B cell (primary cell): ENCODE measurements around the gene TNFRSF1B. TPM values are rescaled to one million over a fixed set of nuclear protein-coding genes. Genes with fewer than 3 reads are reported as not detected.

Source experiments
- ATAC-seq: fragments of 200-7000 bp; cut with Tn5 transposase; one replicate; pipeline ENCODE4 v1.10.0; 2021; ENCODE audit warnings: low read depth, mild to moderate bottlenecking, moderate number of reproducible peaks, moderate library complexity
- CTCF ChIA-PET: fragments of 350-600 bp; sonication (Branson Sonifier 250); formaldehyde crosslinking; loops from one replicate; lab custom pipeline; 2021; ENCODE audit warnings: antibody characterized with exemption, inconsistent platforms; lab: Charles Lee
- POLR2A ChIA-PET: fragments of 350-600 bp; sonication (Branson Sonifier 250); formaldehyde crosslinking; loops from one replicate; lab custom pipeline; 2021; ENCODE audit warnings: antibody characterized with exemption; lab: Charles Lee
- DNase-seq: peaks from one replicate; pipeline ENCODE4 v3.0.0; 2013
- H2AFZ ChIP-seq: 2 replicates; pipeline ENCODE4 v1.6.1; 2012; ENCODE audit warnings: mild to moderate bottlenecking, low read depth, low read length; ENCODE audit not compliant: insufficient read depth, poor library complexity, severe bottlenecking
- H3K27ac ChIP-seq, 2 donors: 1 replicate in 1 of 2; 2 replicates in 1 of 2; pipeline ENCODE4 v1.5.1; 2012 to 2013; ENCODE audit warnings: low read length in 2 of 2, mild to moderate bottlenecking in 2 of 2, moderate library complexity in 1 of 2
- H3K27me3 ChIP-seq, 4 experiments: fragments of 200-600 bp in 1 of 4; sonication (generic) in 1 of 4; replicated peaks in 1 of 4; 1 replicate in 2 of 4; 2 replicates in 2 of 4; pipeline versions ENCODE4 v1.6.1 to v1.7.0; 2013 to 2016; ENCODE audit warnings: low read length in 3 of 4, mild to moderate bottlenecking in 2 of 4, mixed read lengths in 1 of 4, moderate library complexity in 1 of 4; ENCODE audit not compliant: insufficient read depth in 4 of 4, control insufficient read depth in 3 of 4; ENCODE audit errors: control extremely low read depth in 1 of 4
- H3K36me3 ChIP-seq, 2 experiments: replicated peaks in 1 of 2; 1 replicate in 1 of 2; 2 replicates in 1 of 2; pipeline versions ENCODE4 v1.6.1 to v1.7.1; 2013; ENCODE audit warnings: low read length in 1 of 2; ENCODE audit not compliant: insufficient read depth in 2 of 2, control insufficient read depth in 1 of 2; ENCODE audit errors: control extremely low read depth in 1 of 2, extremely low read depth in 1 of 2
- H3K4me1 ChIP-seq, 2 donors: fragments of 200-600 bp in 1 of 2; sonication (generic) in 1 of 2; 1 replicate in 1 of 2; 2 replicates in 1 of 2; pipeline versions ENCODE4 v1.5.1 to v1.6.1; 2013 to 2017; ENCODE audit warnings: low read length in 2 of 2; ENCODE audit not compliant: control insufficient read depth in 2 of 2, insufficient read depth in 2 of 2
- H3K4me2 ChIP-seq: replicated peaks from 2 replicates; pipeline ENCODE3; 2012; ENCODE audit warnings: mild to moderate bottlenecking, low read depth, low read length; ENCODE audit not compliant: poor library complexity, severe bottlenecking
- H3K4me3 ChIP-seq, 5 experiments: fragments of 200-600 bp in 1 of 5; sonication (generic) in 1 of 5; 1 replicate in 3 of 5; 2 replicates in 2 of 5; pipeline versions ENCODE4 v1.5.1 to v1.7.0; 2011 to 2016; ENCODE audit warnings: low read length in 4 of 5, mild to moderate bottlenecking in 4 of 5, low read depth in 2 of 5, control low read depth in 1 of 5, moderate library complexity in 1 of 5; ENCODE audit not compliant: insufficient read depth in 1 of 5; ENCODE audit errors: control extremely low read depth in 1 of 5, extremely low read depth in 1 of 5
- H3K79me2 ChIP-seq: fragments of 200-600 bp; sonication (generic); one replicate; pipeline ENCODE4 v1.6.0; 2016; ENCODE audit warnings: low read length; ENCODE audit not compliant: control insufficient read depth, insufficient read depth
- H3K9ac ChIP-seq: fragments of 200-600 bp; sonication (generic); 2 replicates; pipeline ENCODE4 v1.6.1; 2017; ENCODE audit warnings: mild to moderate bottlenecking, low read length, moderate library complexity
- H3K9me3 ChIP-seq, 3 donors: one replicate each; pipeline versions ENCODE4 v1.6.1 to v1.7.1; 2013; ENCODE audit warnings: low read length in 2 of 3; ENCODE audit not compliant: control insufficient read depth in 2 of 3, insufficient read depth in 1 of 3; ENCODE audit errors: control extremely low read depth in 1 of 3
- H4K20me1 ChIP-seq: 2 replicates; pipeline ENCODE4 v1.6.0; 2012; ENCODE audit warnings: mild to moderate bottlenecking, low read length; ENCODE audit not compliant: insufficient read depth, control insufficient read depth, poor library complexity, severe bottlenecking
- H3K27ac Mint-ChIP-seq: one replicate; pipeline ENCODE4 v1.8.0; 2021; ENCODE audit warnings: mixed read lengths
- H3K27me3 Mint-ChIP-seq: one replicate; pipeline ENCODE4 v1.8.0; 2021; ENCODE audit warnings: mixed read lengths
- H3K4me1 Mint-ChIP-seq: one replicate; pipeline ENCODE4 v1.8.0; 2021; ENCODE audit warnings: mixed read lengths
- H3K4me3 Mint-ChIP-seq: one replicate; pipeline ENCODE4 v1.8.0; 2021; ENCODE audit warnings: mixed read lengths
- H3K9me3 Mint-ChIP-seq: one replicate; pipeline ENCODE4 v1.8.0; 2022; ENCODE audit warnings: mixed read lengths; ENCODE audit not compliant: insufficient read depth
- CTCF ChIP-seq: fragments of 200-600 bp; IDR thresholded peaks from one replicate; pipeline ENCODE4 v1.8.0; 2022; ENCODE audit warnings: antibody characterized with exemption, mild to moderate bottlenecking
- EZH2 ChIP-seq: IDR thresholded peaks from 2 replicates; pipeline ENCODE4 v1.6.1; 2012; ENCODE audit warnings: borderline replicate concordance, low read depth, mild to moderate bottlenecking, moderate library complexity, low read length; ENCODE audit not compliant: insufficient read depth, poor library complexity, severe bottlenecking
- WGBS: methylation state at CpG from one replicate; pipeline ENCODE4 v1.1.5; 2013; ENCODE audit warnings: missing lambda C conversion rate; ENCODE audit not compliant: insufficient coverage; 5-methylcytosine and 5-hydroxymethylcytosine counted together
- intact Hi-C: fragments of 100-400 bp; cut with micrococcal nuclease; formaldehyde crosslinking; loops from one replicate; pipeline ENCODE4 v1.10.0; 2022
- polyA plus RNA-seq: library from polyadenylated mRNA; depleted of rRNA; stranded (reverse); fragments of >200 nt; gene quantifications from 2 replicates; pipeline ENCODE4 v1.2.3, GENCODE V29; 2012
- total RNA-seq, 2 donors: library from RNA; stranded (reverse); fragments of 120-200 nt in 1 of 2; gene quantifications; 1 replicate in 1 of 2; 2 replicates in 1 of 2; pipeline versions ENCODE4 v1.2.3 to v1.2.4, GENCODE V29; 2013 to 2022

TNFRSF1B gene
- total and polyA plus RNA-seq, 2 donors (not counting 1 experiment from before 2014, with no cell fraction given): 37.7 to 99.4 TPM

GRCh38 chr1:12142891-12143630, 23.7 kb upstream of the TNFRSF1B start:
- peaks cover 71% of the 10 kb centered on the region for H3K4me1 Mint-ChIP-seq
- Histone ChIP-seq H4K20me1 (no peaks in the 10 kb centered on the region), H3K9ac (no peak overlapping the region), H3K27me3 (no peaks in the 10 kb centered on the region), H3K4me3 (no peak overlapping the region), H3K4me2 (peak overlapping the region; percentile 52), H3K4me1 (peaks cover 47 to 75% of the 10 kb centered on the region in 2 donors), H2AFZ (peak overlapping the region; percentile 12), H3K27ac (peak overlapping the region in 1 of 2 donors; percentile 59), H3K79me2 (no peaks in the 10 kb centered on the region), H3K36me3 (no peaks in the 10 kb centered on the region), H3K9me3 (peaks cover 0 to 10% (median 0%) of the 10 kb centered on the region in 3 donors)
- peak; percentile 28 for ATAC-seq
- intact Hi-C loops: loop anchor here (1.0 to 5.0 kb wide), 2 partner anchors 9 to 39 kb away; no protein-coding TSS in a partner anchor
- no peak for TF ChIP-seq EZH2
- TF ChIP-seq CTCF: no peak
- H3K9me3 Mint-ChIP-seq: no peaks in the 10 kb centered on the region
- ChIA-PET POLR2A (interaction anchor here (0.7 to 5.0 kb wide), 2 partner anchors 8 to 10 kb away, joined by 3 to 30 read pairs; no protein-coding TSS in a partner anchor), CTCF (interaction anchor here (0.6 to 15.1 kb wide), 5 partner anchors 10 to 20 kb away, joined by 3 to 169 read pairs (median 5); no protein-coding TSS in a partner anchor)
- peak overlapping the region; percentile 93 for H3K27ac Mint-ChIP-seq
- H3K27me3 Mint-ChIP-seq: no peaks in the 10 kb centered on the region
- DNase-seq: peak; percentile 44
- 28% methylated on average over 15 of the region's 21 CpGs for WGBS
- peak overlapping the region; percentile 63 for H3K4me3 Mint-ChIP-seq
